GM18520 (cell line): Measurements from ENCODE around the gene MYO7B.

Experiments
- ATAC-seq: cut with Tn5 transposase; IDR thresholded peaks from one replicate; pipeline ENCODE4 v1.9.1; 2021; ENCODE audit not compliant: unreplicated experiment

MYO7B gene

GRCh38 chr2:127551221-127551930 lies 15.9 kb downstream of the MYO7B start:
- ATAC-seq, result no peak

GRCh38 chr2:127552336-127552735 lies 16.9 kb downstream of the MYO7B start:
- ATAC-seq, result no peak

GRCh38 chr2:127552846-127553245 lies 17.4 kb downstream of the MYO7B start:
- no peak for ATAC-seq

GRCh38 chr2:127558911-127559310 lies 23.4 kb downstream of the MYO7B start:
- no peak for ATAC-seq

GRCh38 chr2:127559454-127559853 lies 24.0 kb downstream of the MYO7B start:
- ATAC-seq, result no peak

- no peak for ATAC-seq
These were observed 24.9 kb downstream of the MYO7B start for GRCh38 chr2:127560201-127560930.

- no peak for ATAC-seq
These were observed 25.4 kb downstream of the MYO7B start for GRCh38 chr2:127560931-127561280.

GRCh38 chr2:127561371-127561770 lies 25.9 kb downstream of the MYO7B start:
- no peak for ATAC-seq

GRCh38 chr2:127562936-127563335 lies 27.5 kb downstream of the MYO7B start:
- no peak for ATAC-seq

- ATAC-seq, result peak; percentile 99
These were observed 28.3 kb downstream of the MYO7B start for GRCh38 chr2:127563458-127564428.

- ATAC-seq, result no peak
These were observed 29.2 kb downstream of the MYO7B start for GRCh38 chr2:127564429-127565260.

GRCh38 chr2:127565261-127566138 lies 30.0 kb downstream of the MYO7B start:
- ATAC-seq, result no peak

GRCh38 chr2:127566139-127566417 lies 30.6 kb downstream of the MYO7B start:
- no peak for ATAC-seq

- no peak for ATAC-seq
These were observed 31.1 kb downstream of the MYO7B start for GRCh38 chr2:127566576-127566975.

GRCh38 chr2:127567351-127567854 lies 31.9 kb downstream of the MYO7B start:
- ATAC-seq, result no peak

- no peak for ATAC-seq
These were observed 32.6 kb downstream of the MYO7B start for GRCh38 chr2:127568128-127568527.

GRCh38 chr2:127569666-127570065 lies 34.2 kb downstream of the MYO7B start:
- no peak for ATAC-seq

GRCh38 chr2:127570282-127571250 lies 35.1 kb downstream of the MYO7B start:
- no peak for ATAC-seq
